ENCODE results near the gene MAU2. TPM values are rescaled to one million over a fixed set of nuclear protein-coding genes. Genes with fewer than 3 reads are reported as not detected.

Gene MAU2
- total RNA-seq, 2 donors from 2014 or later = 52.5 to 106 TPM

- WGBS = 26% methylated on average over 3 of the region's 3 CpGs
- Histone ChIP-seq H3K27me3 (replicated peaks; ENCODE audit: insufficient read depth) (no peaks in the 10 kb centered on the region), H3K4me1 (replicated peaks) (peaks cover 5% of the 10 kb centered on the region), H3K9me3 (no peaks in the 10 kb centered on the region), H3K36me3 (peaks cover 0 to 16% of the 10 kb centered on the region in 2 donors), H3K4me3 (no peak overlapping the region), H3K27ac (peak overlapping the region; percentile 22 to 34)
- intact Hi-C loops (cut with DNase I) = no loop called here
- no peak for DNase-seq (ENCODE audit: low spot score)
- TF ChIP-seq CTCF (IDR thresholded peaks at IDR 0.05) = no peak
These were observed 16.0 kb downstream of the MAU2 start for GRCh38 chr19:19336597-19336996.

- Histone ChIP-seq H3K27me3 (replicated peaks; ENCODE audit: insufficient read depth) (no peaks in the 10 kb centered on the region), H3K4me3 (no peak overlapping the region), H3K4me1 (replicated peaks) (peaks cover 5% of the 10 kb centered on the region), H3K36me3 (peaks cover 0 to 18% of the 10 kb centered on the region in 2 donors), H3K27ac (no peak overlapping the region), H3K9me3 (no peaks in the 10 kb centered on the region)
- TF ChIP-seq POLR2AphosphoS5 (IDR thresholded peaks at IDR 0.05) = no peak
- TF ChIP-seq POLR2A (IDR thresholded peaks at IDR 0.05) = no peak
- no peak for TF ChIP-seq CTCF (IDR thresholded peaks at IDR 0.05)
- intact Hi-C loops (cut with DNase I) = no loop called here
- no peak for DNase-seq (ENCODE audit: low spot score)
- WGBS = 69% methylated on average over 17 of the region's 17 CpGs
These were observed 16.5 kb downstream of the MAU2 start for GRCh38 chr19:19337120-19337519.

GRCh38 chr19:19338082-19338481 lies 17.5 kb downstream of the MAU2 start:
- 93% methylated on average over 7 of the region's 7 CpGs for WGBS
- Histone ChIP-seq H3K27ac (no peak overlapping the region), H3K4me3 (no peak overlapping the region), H3K4me1 (replicated peaks) (peaks cover 5% of the 10 kb centered on the region), H3K27me3 (replicated peaks; ENCODE audit: insufficient read depth) (no peaks in the 10 kb centered on the region), H3K9me3 (no peaks in the 10 kb centered on the region), H3K36me3 (peaks cover 0 to 18% of the 10 kb centered on the region in 2 donors)
- no peak for DNase-seq (ENCODE audit: low spot score)
- TF ChIP-seq POLR2AphosphoS5 (IDR thresholded peaks at IDR 0.05) = no peak
- no peak for TF ChIP-seq CTCF (IDR thresholded peaks at IDR 0.05)
- TF ChIP-seq POLR2A (IDR thresholded peaks at IDR 0.05) = no peak
- intact Hi-C loops (cut with DNase I) = no loop called here

- TF ChIP-seq POLR2AphosphoS5 (IDR thresholded peaks at IDR 0.05) (no peak), POLR2A (IDR thresholded peaks at IDR 0.05) (no peak), CTCF (IDR thresholded peaks at IDR 0.05) (no peak)
- Histone ChIP-seq H3K9me3 (no peaks in the 10 kb centered on the region), H3K36me3 (peaks cover 12 to 31% of the 10 kb centered on the region in 2 donors), H3K4me3 (no peak overlapping the region), H3K27me3 (replicated peaks; ENCODE audit: insufficient read depth) (no peaks in the 10 kb centered on the region), H3K4me1 (replicated peaks) (no peaks in the 10 kb centered on the region), H3K27ac (no peak overlapping the region)
- DNase-seq (ENCODE audit: low spot score) = no peak
- 87% methylated on average over 11 of the region's 11 CpGs for WGBS
- intact Hi-C loops (cut with DNase I) = no loop called here
These were observed 20.4 kb downstream of the MAU2 start for GRCh38 chr19:19341026-19341425.

GRCh38 chr19:19342086-19343015 lies 21.7 kb downstream of the MAU2 start:
- peak; percentile 33 for DNase-seq (ENCODE audit: low spot score)
- Histone ChIP-seq H3K4me3 (no peak overlapping the region), H3K27ac (no peak overlapping the region), H3K36me3 (peaks cover 15 to 45% of the 10 kb centered on the region in 2 donors), H3K27me3 (replicated peaks; ENCODE audit: insufficient read depth) (no peaks in the 10 kb centered on the region), H3K9me3 (no peaks in the 10 kb centered on the region), H3K4me1 (replicated peaks) (no peaks in the 10 kb centered on the region)
- intact Hi-C loops (cut with DNase I) = no loop called here
- TF ChIP-seq POLR2AphosphoS5 (IDR thresholded peaks at IDR 0.05) (peak; percentile 10), CTCF (IDR thresholded peaks at IDR 0.05) (peak; percentile 69 to 77 (median 70)), POLR2A (IDR thresholded peaks at IDR 0.05) (no peak)
- WGBS = 58% methylated on average over 27 of the region's 28 CpGs

All from prostate gland (tissue), 2 donors.